GM18873 (cell line): ENCODE data around the gene ATP8B4.

Experiments
- ATAC-seq: cut with Tn5 transposase; IDR thresholded peaks from one replicate; pipeline ENCODE4 v1.9.1; 2021; ENCODE audit warnings: mild to moderate bottlenecking, moderate library complexity, moderate number of reproducible peaks; ENCODE audit not compliant: unreplicated experiment, low FRiP score

Gene ATP8B4

GRCh38 chr15:50066202-50066601, 52.8 kb downstream of the ATP8B4 start:
- ATAC-seq = no peak

- no peak for ATAC-seq
These were observed 53.8 kb downstream of the ATP8B4 start for GRCh38 chr15:50065279-50065678.

- no peak for ATAC-seq
These were observed 54.4 kb downstream of the ATP8B4 start for GRCh38 chr15:50064673-50065072.

DNA sequence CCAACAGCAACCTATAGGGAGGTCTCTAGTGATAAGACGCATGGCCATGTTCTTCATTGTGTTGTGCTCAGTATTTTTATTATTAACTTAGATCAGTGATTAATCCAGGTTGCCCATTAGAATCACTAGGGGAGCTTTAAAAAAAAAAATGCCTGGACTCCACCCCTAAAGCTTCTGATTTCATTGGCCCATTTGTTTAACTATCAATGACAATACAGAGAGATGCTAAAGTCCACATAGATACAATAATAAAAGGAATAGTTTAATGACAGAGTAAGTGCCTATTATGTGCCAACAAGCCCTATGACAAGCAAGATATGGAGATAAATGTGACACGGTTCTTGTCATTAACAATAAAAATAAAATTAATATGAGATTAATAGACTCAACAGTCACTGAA, 55.8 kb downstream of the ATP8B4 start:
- ATAC-seq = no peak

DNA sequence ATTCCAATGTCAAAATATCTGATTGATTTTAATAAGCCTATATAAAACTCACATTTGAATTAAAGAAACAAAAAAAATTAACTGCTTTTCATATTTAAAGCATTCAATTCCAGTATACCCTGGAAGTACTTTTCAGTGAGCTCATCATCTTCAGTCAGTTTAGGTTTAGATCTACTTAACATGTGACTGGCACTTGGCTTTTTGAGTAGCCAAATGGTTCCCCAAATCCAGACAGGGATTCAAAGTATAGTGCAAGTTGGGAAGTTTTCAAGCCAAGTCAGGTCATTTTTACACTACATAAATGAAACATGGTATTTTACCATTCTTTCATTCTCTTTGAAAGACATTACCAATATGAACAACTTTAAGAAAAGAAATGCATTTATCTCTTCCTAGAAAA, 57.5 kb downstream of the ATP8B4 start:
- no peak for ATAC-seq

- ATAC-seq = no peak
These were observed 59.1 kb downstream of the ATP8B4 start for GRCh38 chr15:50059883-50060282.

GRCh38 chr15:50059203-50059772, 59.7 kb downstream of the ATP8B4 start:
- ATAC-seq = no peak

- no peak for ATAC-seq
These were observed 61.0 kb downstream of the ATP8B4 start for GRCh38 chr15:50057905-50058639.

- no peak for ATAC-seq
These were observed 61.8 kb downstream of the ATP8B4 start for GRCh38 chr15:50057196-50057595.

GRCh38 chr15:50055750-50056157, 63.3 kb downstream of the ATP8B4 start:
- no peak for ATAC-seq

GRCh38 chr15:50055332-50055731, 63.7 kb downstream of the ATP8B4 start:
- no peak for ATAC-seq

GRCh38 chr15:50053055-50053856, 65.8 kb downstream of the ATP8B4 start:
- ATAC-seq = no peak

DNA sequence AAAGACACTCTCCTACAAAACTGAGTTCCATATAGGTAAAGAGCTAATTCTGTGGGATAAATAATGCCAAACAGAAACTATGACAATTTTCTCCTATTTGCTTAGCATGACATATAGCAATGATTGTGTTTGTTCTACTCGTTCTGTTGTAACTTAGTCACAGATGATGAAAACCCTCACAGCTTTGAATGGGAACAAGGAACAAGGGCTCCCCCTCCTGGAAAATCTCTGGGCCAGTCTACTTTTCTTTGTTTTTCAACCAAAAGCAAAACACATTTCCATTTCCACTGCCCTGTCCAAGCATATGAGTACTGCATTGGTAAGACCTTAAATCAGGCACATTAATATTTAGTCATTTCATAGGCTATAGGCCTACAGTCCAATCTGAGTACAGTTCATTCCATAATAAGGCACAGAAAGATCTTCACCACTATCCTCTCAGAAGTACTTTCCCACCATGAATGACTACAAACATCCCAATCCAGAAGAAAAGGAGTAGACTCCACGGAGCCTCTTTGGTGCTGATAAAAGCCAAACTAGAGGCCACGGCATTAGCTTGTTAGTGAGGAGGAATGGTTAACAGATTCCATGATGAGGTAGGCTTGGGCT, 67.1 kb downstream of the ATP8B4 start:
- no peak for ATAC-seq

GRCh38 chr15:50050986-50051743, 67.9 kb downstream of the ATP8B4 start:
- ATAC-seq = no peak

DNA sequence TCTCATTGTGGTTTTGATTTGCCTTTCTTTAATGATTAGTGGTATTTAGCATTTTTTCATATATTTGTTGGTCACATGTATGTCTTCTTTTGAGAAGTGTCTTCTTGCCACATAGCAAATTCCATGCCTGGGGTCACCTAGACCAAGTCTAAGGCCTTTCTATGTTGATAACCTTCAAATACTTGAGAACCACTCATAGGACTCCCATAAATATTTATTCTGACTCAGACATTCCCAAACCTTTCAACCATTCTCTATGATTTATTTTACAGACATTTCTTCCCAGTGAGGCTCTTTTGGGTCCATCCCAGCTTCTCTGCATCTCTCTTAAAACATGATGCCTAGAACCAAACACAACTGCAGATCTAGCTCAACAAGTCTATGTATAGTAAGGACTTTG, 69.2 kb downstream of the ATP8B4 start:
- no peak for ATAC-seq

GRCh38 chr15:50046867-50047266, 72.2 kb downstream of the ATP8B4 start:
- ATAC-seq = no peak

DNA sequence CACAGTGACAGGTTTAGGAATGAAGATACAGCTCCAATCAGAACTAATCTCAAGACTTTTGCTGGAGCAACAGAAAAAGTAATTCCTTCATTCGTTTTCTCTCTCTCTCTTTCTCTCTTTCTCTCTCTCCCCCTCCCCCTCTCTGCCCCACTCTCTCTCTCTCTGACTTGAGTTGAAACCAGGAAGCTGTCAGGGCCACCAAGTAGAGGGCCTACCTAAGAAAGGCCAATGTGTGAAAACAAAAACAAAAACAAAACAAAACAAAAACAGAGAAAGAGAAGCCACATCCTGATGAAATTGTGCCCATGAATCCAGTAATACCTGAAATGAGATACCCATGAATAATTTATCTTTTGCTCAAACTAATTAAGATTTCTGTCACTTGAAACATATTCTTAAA, 72.9 kb downstream of the ATP8B4 start:
- ATAC-seq = no peak

DNA sequence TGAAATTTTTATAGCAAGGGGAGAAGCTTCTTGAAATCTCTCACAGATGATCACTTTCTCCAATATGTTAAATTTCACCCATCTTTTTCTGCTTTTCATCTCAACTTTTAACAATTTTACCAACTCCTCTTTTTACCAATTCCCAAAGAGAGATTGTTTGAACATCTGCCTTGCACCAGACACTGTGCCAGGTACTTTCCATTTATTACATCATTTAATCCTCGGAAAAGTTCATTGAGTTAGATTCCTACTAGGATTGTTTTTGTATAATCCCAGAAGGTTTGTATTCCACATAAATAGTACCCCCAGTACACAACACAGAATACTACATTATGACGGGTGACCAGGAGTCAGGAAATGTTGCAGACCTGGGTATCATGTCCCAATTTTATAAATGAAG, 74.1 kb downstream of the ATP8B4 start:
- no peak for ATAC-seq

DNA sequence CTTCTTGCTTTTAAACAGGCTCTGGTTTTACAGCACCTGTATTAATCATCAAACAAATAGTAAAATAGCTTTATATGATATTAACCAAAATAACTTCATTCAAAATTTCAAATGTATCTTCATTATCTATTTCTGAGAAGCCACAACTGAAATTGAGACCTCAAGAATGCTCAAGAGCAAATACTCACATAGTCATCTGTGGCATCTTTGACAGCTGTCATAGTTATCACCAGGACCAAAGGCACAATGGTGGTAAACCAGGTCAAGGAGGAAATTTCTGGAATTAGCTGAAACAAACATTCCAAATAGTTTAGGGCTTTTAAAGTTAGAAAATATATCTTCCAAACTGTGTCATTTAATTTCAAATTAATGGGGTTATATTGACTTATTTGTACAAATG, 74.6 kb downstream of the ATP8B4 start:
- no peak for ATAC-seq

DNA sequence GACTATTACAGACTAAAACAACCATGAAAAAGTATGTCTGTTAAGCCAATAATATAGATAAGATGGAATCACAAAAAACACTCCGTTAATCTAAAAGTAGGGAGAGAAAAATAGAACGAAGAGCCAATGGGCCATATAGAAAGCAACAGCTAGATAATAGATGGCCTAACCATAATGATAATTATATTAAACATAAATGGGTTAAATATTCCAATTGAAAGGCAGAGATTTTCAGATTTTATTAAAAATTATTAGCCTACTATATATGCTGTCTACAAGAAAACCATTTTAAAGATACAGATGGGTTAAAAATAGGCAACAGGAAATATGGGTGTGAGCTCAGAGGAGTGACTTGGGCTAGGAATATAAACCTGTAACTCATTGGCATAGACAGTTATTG, 76.3 kb downstream of the ATP8B4 start:
- ATAC-seq = no peak
